HG03039 (cell line): ENCODE results near the gene ZNF300.
"Not testable (repeated sequence)": the region's sequence is repeated elsewhere in the genome, so short reads cannot be mapped to it uniquely, and the experiment has no call there.

Source experiments
- ATAC-seq: cut with Tn5 transposase; IDR thresholded peaks from one replicate; pipeline ENCODE4 v1.9.1; 2021; ENCODE audit warnings: mild to moderate bottlenecking, moderate library complexity; ENCODE audit not compliant: unreplicated experiment

The ZNF300 gene

DNA sequence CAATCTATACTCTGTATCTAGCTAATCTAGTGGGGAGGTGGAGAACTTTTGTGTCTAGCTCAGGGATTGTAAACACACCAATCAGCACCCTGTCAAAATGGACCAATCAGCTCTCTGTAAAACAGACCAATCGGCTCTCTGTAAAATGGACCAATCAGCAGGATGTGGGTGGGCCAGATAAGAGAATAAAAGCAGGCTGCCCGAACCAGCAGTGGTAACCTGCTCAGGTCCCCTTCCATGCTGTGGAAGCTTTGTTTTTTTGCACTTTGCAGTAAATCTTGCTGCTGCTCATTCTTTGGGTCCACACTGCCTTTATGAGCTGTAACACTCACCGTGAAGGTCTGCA lies 58.5 kb downstream of the ZNF300 start, which contains the start of gene IRGM:
IRGM (plus strand) TSS at position 214 of the 346 bp plus-strand sequence. CDS start 1,603 bp downstream, outside the sequence.
- not testable (repeated sequence) for ATAC-seq

DNA sequence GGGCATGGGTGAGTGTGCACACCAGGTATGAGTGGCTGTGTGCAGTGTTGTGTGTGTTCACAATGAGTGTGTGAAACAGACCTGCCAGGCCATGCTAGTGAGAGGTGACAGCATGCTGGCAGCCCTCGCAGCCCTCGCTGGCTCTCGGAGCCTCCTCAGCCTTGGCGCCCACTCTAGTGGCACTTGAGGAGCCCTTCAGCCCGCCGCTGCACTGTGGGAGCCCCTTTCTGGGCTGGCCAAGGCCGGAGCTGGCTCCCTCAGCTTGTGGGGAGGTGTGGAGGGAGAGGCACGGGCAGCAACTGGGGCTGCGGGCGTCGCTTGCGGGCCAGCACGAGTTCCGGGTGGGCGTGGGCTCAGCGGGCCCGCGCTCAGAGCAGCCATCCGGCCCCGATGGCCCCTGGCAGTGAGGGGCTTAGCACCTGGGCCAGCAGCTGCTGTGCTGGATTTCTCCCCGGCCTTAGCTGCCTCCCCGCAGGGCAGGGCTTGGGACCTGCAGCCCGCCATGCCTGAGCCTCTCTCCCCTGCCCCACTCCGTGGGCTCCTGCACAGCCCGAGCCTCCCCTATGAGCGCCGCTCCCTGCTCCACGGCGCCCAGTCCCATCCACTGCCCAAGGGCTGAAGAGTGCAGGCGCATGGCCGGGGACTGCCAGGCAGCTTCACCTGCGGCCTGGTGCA lies 59.5 kb downstream of the ZNF300 start:
- not testable (repeated sequence) for ATAC-seq
